Spleen (tissue), 7 donors: Measurements from ENCODE around the gene BSN.

ENCODE experiments used
- CTCF ChIP-seq, 11 experiments: fragments of 200-600 bp in 7 of 11; fragments of 450-650 bp in 4 of 11; sonication (generic) in 4 of 11; IDR thresholded peaks in 8 of 11; conservative IDR thresholded peaks in 3 of 11; 1 replicate in 7 of 11; 2 replicates in 4 of 11; pipeline versions ENCODE4 v1.4.0 to v1.8.0; 2016 to 2021; ENCODE audit warnings: antibody characterized with exemption in 11 of 11, inconsistent platforms in 4 of 11, mild to moderate bottlenecking in 1 of 11
- POLR2A ChIP-seq, 3 donors: fragments of 450-650 bp; IDR thresholded peaks; one replicate each; pipeline ENCODE4 v1.5.1; 2017; ENCODE audit warnings: antibody characterized with exemption in 3 of 3, mild to moderate bottlenecking in 1 of 3
- POLR2AphosphoS5 ChIP-seq, 3 donors: sonication (generic); formaldehyde crosslinking; IDR thresholded peaks; one replicate each; pipeline ENCODE4 v1.5.1; 2017; ENCODE audit warnings: antibody characterized with exemption in 3 of 3
- donor health status: DM: no; HTN: no; CAD: no; lungs with moderate emphysema.
- donor health status: DM: no; HTN: no; CAD: no.
- donor health status: DM: no; HTN: no; CAD: no.

GRCh38 chr3:49539659-49540560 lies 14.4 kb upstream of the BSN start:
- peak in 1 of 3 donors; percentile 13 for TF ChIP-seq POLR2A (IDR thresholded peaks at IDR 0.05)
- TF ChIP-seq CTCF (IDR thresholded peaks at IDR 0.05 in 8 of 11, conservative IDR thresholded peaks at IDR 0.05 in 3 of 11), result peak; percentile 88 to 97 (median 93)
- TF ChIP-seq POLR2AphosphoS5 (IDR thresholded peaks at IDR 0.05), result peak; percentile 59 to 82 (median 80)
